Lower leg skin (tissue), 3 donors: ENCODE data around the gene KNOP1.
"Not testable (repeated sequence)": the region's sequence is repeated elsewhere in the genome, so short reads cannot be mapped to it uniquely, and the experiment has no call there.

Source experiments
- CTCF ChIP-seq, 3 donors: fragments of 450-650 bp; IDR thresholded peaks; one replicate each; pipeline ENCODE4 v1.5.1; 2016; ENCODE audit warnings: antibody characterized with exemption in 3 of 3, mild to moderate bottlenecking in 3 of 3, moderate library complexity in 2 of 3
- POLR2A ChIP-seq, 2 donors: fragments of 450-650 bp; IDR thresholded peaks; one replicate each; pipeline ENCODE4 v1.6.1; 2016 to 2017; ENCODE audit warnings: antibody characterized with exemption in 2 of 2, mild to moderate bottlenecking in 1 of 2, moderate library complexity in 1 of 2

GRCh38 chr16:19665313-19665712 lies 52.7 kb downstream of the KNOP1 start:
- TF ChIP-seq POLR2A, CTCF (IDR thresholded peaks at IDR 0.05): not testable (repeated sequence)
